Left renal cortex interstitium (tissue), 4 donors: ENCODE measurements around the gene NFKBIB. TPM values are rescaled to one million over a fixed set of nuclear protein-coding genes. Genes with fewer than 3 reads are reported as not detected.
"Not testable (repeated sequence)": the region's sequence is repeated elsewhere in the genome, so short reads cannot be mapped to it uniquely, and the experiment has no call there.

Source experiments
- DNase-seq, 4 donors: peaks; one replicate each; pipeline ENCODE4 v3.0.0-alpha.2; 2013; ENCODE audit warnings: low read depth in 4 of 4, low spot score in 2 of 4, missing footprints in 1 of 4
- polyA plus RNA-seq, 4 donors: library from polyadenylated mRNA; unstranded; fragments of 120-200 nt; gene quantifications; one replicate each; pipeline ENCODE4 v1.2.1, GENCODE V29; 2013; ENCODE audit not compliant: insufficient read length in 4 of 4

Gene NFKBIB
- polyA plus RNA-seq, 4 donors: 8.2 to 13.4 (median 11.4) TPM

DNA sequence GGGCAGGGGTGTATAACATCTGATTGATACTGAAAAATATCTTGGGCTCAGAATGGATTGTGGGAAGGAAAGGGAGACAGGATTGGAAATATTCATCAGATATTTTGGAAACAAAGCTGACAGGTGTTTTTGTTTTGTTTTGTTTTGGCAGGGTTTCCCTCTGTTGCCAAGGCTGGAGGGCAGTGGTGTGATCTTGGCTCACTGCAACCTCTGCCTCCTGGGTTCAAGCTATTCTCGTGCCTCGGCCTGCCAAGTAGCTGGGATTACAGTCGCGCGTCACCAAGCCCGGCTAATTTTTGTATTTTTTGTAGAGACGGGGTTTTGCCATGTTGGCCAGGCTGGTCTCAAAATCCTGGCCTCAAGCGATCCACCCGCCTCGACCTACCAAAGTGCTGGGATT lies 26.4 kb upstream of the NFKBIB start:
- DNase-seq: not testable (repeated sequence)

DNA sequence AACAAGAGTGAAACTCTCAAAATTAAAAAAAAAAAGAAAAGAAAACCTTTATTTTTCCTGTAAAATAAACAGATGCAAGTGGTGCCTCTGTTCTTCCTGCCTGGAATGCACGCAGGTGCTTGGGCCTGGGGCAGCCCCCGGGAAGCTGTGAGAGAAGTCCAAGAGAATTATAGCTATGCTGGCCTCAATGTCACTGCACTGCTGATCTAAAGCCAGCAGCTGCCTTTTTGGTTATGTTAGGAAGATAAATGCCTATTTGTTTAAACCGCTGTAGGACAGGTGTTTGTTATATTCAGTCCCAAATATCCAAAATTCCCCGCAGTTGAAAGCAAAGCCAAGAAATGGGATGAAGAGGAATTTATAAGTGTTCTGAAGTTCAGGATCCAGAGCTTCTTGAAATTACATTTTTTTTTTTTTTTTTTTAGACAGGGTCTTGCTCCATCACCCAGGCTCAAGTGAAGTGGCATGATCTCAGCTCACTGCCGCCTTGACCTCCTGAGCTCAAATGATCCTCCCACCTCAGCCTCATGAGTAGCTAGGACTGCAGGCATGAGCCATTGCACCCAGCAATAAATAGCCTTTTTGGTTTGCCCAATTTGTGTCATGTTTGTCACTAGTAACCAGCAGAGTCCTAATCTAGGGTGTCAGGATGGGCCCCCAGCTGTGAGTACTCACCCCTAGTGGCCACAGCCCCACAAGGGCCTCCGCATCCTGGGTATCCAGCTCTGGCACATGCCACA lies 23.9 kb upstream of the NFKBIB start:
- no peak for DNase-seq

DNA sequence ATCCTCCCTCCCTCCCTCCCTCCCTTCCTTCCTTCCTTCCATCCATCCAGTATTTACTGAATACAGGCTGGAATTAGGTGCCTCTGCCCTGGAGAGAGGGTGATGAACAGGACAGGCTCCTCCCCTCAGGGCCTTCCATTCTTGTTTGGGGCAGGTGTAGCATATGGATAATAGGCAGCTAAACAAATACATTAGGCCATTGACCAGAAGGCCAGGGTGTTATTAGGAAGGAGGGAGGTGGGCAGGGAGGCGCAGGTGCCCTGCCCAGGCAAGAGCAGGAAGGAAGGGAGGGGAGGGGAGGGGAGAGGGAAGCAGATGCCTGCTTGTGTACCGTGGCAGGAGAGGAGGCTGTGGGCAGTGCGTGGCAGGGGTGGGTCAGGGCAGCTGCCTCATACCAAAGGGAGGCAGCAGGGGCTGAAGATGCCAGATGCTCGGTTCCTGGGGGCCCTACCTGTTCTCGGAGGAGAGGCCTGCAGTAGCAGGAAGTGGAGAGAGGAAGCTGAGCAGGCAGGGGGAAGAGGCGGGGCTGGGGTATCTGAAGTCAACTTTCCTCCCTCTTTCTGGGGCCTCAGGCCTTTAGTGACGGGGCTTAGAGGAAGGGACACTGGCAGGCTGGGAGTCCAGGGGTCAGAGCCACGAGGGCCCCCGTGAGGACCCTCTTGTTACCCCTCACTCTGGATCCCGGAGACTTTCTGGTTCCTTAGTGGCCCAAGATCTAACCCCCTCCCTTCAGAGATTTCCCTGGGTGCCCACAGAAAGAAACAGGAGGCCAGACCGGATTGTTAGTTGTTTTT lies 21.8 kb upstream of the NFKBIB start, which contains the start of gene RINL:
RINL (minus strand) TSS at position 495 of the 794 bp plus-strand sequence. CDS start 1,533 bp downstream, outside the sequence.
- DNase-seq: no peak

DNA sequence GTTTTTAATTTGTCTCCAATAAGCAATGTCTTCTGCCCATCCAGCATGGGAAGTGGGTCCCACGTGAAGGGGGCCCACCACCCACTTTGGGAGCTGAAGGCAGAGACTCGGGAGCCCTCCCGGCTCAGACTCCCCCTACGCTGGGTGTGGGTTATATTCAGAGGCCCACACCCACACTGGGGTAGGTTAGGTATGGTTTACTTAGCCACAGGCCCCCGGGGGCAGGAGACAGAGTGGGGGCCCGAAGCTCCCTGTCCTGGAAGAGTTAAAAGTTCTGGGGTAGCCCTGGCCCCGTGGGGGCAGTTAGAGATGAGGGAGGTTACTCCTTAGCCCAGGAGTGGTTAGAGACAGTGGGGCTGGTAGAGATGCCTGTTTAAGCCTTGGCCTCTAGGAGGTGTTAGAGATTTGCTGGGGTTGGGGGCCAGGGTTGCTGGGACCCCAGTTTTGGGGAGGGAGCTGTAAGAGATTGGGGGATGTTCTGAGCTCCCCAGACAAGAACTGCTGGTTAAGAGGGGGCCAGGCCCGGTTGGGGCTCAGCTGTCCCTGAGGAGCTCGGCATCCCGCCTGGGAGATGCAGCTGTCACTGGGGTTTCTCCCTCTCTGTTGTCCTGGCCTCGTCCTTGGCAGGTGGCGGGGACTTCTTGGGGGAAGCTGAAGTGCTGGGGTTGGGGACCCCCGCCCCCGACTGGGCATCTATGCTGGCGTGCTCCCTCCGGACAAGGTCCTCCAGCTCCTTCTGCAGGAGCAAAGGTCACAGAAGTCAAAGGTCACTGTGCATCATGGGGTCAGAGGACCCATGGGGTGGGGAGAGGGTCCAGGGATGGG lies 21.0 kb upstream of the NFKBIB start:
- DNase-seq: no peak

DNA sequence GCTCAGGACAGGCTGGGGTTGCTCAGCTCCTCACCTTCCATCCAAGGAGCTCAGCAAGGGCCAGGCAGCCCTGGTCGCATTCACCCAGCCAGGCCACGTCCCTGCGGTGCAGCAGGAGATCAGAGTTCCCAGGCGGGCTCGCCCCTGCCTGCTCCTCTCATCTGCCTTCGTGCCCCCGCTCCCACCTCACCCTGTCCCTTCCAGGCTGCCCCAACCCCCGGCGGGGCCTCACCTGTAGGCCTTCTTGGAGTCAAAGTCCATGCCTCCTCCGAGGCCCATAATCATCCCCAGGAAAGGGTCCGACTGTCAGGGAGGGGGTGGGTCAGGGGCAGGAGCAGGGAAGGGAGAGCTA lies 20.4 kb upstream of the NFKBIB start:
- DNase-seq: no peak

DNA sequence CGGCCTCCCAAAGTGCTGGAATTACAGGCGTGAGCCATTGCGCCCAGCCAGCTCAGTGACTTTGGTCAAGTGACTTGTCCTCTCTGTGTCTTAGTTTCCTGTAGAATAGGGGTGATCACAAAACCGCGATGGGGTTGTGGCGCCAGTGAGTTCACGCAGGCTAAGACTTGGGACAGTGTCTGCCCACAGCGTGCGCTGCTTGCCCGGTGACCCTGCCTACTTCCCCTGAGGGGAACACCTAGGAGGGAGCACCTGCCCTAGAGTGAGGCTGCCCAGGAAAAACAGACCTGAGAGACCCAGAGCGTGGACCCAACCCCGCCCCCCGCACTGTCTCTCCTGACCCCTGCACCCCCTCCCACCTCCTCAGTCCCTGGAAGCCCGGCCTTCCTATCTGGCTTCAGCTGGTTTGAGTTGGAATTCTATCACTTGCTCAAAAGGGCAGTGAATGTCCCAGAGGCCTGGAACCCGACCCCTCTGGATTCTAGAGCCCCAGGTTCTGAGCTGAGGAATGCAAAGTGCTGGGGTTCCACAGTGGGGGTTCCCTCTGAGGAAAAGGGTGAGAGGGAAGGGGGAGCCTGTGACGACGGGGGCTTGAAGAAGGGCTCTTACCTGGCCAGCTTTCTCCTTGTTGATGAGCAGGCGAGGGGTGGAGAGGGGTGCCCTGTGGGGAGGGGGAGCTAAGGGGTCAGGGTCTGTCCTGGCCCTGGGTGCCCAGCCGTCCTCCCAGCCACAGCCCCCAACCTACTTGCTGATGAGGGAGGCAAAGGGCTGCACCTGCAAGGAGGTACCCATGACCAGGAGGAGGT lies 19.5 kb upstream of the NFKBIB start:
- DNase-seq: no peak

DNA sequence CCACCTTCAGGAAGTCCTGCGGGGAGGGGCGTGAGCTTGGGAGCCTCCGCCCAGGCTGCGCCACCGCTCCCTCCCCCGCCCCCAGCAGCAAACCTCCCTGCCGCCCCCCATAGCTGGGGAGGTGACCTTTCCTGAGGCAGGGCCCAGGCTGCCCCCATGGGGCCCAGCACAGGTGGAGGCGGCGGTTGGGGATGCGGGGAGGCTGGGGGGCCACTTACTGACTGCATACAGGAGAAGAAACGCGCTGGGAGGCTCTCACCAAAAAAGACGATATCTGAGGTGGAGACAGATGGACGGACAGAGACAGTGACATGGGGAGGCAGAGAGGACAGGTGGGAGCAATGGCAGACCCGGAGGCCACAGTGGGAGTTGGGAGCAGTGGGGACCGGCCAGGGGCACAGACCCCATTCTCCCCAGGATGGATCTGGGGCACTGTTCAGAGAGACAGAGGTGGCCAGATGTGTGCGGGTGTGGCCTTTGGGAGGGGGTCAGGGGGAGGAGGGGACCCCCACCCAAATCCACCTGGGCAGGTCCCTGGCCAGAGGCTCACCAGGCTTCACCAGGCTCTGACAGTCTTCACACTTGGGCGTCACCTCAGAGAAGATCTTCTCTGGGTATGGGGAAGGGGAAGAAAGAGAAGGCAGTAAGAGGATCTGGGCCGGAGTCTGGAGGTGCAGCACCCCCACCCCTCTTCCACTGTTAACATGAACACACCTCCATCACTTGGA lies 18.7 kb upstream of the NFKBIB start:
- DNase-seq: no peak

DNA sequence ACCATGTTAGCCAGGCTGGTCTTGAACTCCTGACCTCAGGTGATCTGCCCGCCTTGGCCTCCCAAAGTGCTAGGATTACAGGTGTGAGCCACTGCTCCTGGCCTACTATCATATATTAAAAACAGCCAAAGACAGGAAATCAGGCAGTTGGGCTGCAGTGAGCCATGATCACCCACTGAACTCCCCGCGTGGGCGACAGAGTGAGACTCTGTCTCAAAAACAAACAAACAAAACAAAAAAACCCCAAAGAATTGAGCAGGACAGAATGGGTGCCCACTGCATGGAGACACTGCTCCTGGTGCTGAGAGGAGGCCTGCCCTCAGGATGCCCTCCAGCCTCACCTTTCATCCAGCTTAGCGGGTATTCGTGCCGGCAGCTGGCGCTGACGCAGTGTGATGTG lies 16.5 kb upstream of the NFKBIB start:
- DNase-seq: no peak

DNA sequence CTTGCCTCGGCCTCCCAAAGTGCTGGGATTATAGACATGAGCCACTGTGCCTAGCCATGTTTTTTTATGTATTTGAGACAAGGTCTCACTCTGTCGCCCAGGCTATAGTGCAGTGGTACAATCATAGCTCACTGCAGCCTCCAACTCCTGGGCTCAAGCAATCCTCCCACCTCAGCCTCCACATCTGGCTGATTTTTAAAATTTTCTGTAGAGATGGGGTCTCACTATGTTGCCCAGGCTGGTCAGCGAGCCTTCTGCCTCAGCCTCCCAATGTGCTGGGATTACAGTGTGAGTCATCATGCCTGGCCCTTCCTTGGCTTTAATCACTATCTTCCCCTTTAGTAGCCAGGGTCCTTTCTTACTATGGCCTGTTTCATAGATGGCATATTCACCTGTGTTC lies 15.1 kb upstream of the NFKBIB start:
- DNase-seq: not testable (repeated sequence)

DNA sequence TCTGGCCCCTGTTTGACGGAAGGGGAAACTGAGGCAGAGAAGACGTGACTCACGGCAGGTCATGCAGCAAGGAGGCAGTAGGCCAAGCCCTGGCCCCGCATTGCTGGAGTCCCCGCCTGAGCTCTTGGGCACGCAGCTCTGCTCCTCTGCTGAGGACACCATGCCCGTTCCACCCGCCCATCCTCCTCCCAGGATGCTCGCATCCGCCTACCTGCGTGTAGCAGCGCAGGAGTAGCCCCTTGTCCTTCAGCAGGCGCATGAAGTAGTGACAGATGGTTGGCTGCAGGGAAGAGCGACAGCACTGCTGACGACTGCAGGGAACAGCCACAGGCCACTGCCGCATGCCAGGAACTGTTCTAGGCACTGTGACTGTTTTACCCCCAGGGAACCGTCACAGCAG lies 10.9 kb upstream of the NFKBIB start:
- DNase-seq: no peak

DNA sequence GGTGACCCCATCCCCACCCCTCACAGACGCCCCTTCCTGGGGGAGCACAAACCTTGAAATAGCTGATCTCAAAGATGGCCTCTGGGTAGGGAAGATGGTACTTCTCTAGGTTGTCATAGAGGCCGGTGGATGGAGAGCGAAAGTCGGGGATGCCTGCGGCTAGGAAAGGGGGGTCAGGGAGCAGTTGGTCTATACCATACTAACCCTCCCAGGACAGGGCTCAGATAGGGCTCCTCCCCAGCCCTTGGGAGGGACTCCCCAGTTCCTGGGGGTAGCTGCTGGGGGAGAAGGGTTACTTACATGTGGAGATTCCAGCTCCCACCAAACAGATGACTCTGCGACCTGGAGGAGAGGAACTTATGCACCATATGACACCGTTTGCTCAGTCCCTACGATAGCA lies 10.0 kb upstream of the NFKBIB start:
- DNase-seq: no peak

DNA sequence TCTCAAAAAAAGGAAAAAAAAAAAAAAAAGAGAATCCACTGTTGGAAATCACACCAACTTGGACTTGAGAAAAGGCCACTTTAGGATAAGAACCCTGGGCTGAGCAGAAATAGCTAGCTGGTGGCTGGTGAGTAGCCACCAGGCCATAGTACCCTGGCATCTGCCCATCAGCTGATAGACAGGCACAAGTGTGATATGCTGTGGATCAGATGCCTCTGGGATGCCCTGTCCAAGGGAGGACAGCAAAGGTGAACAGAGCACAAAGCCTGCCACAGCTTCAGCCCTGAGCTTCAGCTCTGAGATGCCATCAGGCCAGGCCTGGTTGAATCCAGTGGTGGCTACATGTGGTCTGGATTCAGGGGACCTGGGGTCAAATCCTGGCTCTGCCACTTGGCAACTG lies 9.1 kb upstream of the NFKBIB start:
- no peak for DNase-seq

DNA sequence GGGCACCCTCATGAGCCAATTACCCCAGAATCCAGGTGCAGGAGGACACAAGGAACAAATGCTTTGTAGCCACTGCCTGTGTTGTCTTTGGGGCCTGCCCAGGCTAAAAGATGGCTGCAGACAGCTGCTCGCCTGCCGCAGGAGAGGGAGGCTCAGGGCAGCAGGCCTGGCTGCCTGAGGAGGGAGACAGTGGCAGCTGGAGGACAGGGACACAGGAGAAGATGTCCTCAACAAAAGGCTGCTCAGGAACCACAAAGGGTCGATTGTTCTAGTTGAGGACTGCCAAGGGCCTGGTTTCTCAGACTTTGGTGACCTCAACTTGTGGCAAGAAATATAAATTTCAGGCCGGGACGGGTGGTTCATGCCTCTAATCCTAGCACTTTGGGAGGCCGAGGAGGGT lies 8.0 kb upstream of the NFKBIB start:
- no peak for DNase-seq

DNA sequence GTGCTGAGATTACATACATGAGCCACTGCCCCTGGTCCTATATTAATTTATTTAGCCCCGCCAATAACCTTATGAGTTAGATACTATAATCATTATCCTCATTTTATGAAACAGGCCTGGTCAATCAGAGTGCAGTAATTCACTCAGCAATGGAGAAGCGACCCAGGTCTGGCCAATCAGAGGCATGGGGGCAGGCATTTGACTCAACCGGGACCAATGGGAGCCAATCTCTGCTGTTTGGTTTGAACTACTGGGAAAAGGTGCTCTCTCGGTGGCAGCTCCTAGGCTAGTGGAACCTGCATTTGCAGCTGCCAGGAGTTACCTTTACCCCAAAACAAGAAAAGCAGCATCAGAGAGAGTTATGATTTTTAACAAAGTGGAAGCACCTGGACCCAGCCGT lies 6.9 kb upstream of the NFKBIB start:
- no peak for DNase-seq

DNA sequence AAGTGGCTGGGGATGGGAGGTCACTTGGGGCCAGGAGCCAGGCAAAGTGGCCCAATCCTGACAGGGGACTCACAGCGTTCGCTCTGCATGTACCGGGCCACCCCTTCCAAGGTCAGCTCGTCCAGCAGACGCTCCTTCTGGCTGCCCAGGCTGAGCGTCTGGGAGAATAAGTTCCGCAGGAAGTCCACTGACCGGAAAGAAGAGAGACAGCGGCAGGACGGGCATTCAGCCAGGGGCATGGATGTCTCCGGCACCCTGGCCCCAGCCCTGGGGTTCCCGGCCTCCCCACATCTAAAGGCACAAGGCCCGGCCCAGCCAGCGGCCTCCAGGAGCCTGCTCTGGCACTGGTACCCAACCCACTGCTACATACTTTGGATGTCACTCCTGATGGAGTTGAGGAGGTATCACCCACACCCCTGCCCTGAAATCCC lies 6.4 kb upstream of the NFKBIB start:
- no peak for DNase-seq

DNA sequence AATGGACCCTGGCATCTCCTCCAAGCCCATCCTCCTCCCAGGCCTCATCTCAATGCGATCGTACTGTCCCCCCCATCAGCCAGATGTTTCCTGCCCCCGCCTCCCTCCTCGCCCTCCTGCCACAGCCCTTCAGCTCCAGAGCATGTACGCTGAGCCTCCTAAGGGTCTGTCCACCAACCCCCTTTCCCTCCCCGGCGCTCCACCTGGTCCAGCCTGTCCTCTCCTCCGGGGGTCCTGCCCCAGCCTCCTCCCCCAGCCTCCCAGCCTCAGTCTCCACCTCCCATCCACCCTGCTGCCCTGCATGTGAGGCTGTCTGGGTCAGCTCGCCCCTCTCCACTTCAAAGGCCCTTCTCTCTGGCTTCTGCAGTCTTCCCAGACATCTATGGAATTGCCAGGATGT lies 4.8 kb upstream of the NFKBIB start:
- no peak for DNase-seq

DNA sequence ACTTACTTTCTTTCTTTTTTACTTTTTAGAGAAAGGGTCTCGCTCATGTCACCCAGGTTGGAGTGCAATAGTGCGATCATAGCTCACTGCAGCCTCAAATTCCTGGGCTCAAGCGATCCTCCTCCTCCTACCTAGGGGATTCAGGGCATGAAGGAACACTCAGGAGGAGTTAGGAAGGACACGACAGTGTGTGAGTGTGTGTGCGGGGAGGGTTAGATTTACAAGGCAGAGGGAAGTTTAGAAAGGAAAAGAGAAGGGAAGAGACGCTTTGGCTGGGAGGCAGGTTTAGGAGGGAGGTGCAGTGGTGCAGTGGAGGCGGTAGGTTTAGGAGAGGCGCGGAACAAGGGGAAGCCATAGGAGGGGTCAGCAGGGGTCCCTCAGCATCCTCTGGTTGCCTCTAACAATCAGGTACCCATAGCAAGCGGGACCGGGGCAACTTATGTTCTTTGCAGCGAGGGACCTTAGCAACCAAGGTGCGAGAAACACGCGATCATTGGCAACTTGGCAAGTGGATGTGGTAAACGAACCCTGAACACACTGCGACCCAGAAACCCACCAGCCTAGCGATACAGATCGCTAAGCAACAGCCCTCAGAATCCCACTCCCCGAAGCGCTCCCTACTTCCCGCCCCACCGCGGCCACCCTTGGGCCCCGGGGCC lies 852 bp upstream of the NFKBIB start:
- DNase-seq: no peak

DNA sequence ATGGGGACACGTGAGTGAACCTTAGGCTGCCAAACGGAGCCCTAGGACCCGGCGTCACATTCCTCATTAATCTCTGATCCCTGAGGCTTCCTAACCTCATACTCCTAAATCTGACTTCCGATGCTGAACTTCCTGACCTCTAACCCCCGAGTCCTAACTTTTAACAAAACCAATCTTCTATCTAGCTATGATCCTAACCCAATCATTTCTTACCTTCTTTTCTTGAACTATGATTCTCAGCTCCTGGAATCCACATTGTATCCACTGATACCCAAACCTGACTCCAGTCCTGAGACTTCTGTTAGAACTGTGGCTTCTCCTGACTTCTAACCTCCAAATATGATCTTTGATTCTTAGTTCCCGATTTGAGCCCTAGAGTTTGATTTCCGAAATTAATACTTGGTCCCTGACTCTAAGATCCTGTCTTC lies 447 bp downstream of the NFKBIB start:
- DNase-seq: no peak

DNA sequence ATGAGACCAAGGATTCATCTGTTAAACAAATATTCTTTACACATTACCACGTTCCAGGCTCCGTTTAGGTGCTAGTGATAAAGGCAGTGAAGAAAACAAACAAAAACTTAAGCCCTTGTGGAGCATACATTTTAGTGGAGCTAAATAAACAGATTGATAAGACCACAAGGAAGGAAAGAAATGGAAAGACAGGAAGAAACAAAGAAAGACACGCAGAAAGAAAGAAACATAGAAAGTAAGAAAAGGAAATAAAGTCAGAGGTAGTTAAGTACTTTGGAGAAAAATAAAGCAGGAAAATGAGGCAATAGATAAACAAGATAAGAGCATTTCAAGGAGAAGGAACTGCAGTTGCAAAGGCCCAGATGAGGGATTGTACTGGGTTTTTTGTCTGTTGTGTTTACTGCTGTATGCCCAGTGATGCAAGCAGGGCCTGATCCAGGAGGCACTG lies 998 bp downstream of the NFKBIB start:
- no peak for DNase-seq
